WTC11 (cell line): Measurements from ENCODE around the gene NDUFV1.

Source experiments
- CTCF ChIP-seq: fragments of 200-600 bp; IDR thresholded peaks from 2 replicates; pipeline ENCODE4 v1.8.0; 2022; ENCODE audit warnings: antibody characterized with exemption
- RORB ChIP-seq: fragments of 250-450 bp; sonication (Bioruptor Pico); IDR thresholded peaks from 2 replicates; pipeline ENCODE4 v1.9.0; 2021; ENCODE audit warnings: mild to moderate bottlenecking
- TCF7 ChIP-seq: sonication (generic); formaldehyde crosslinking; IDR thresholded peaks from 2 replicates; pipeline ENCODE4 v1.8.0; 2022; ENCODE audit warnings: mild to moderate bottlenecking, low read depth, missing genetic modification reagents, moderate library complexity

DNA sequence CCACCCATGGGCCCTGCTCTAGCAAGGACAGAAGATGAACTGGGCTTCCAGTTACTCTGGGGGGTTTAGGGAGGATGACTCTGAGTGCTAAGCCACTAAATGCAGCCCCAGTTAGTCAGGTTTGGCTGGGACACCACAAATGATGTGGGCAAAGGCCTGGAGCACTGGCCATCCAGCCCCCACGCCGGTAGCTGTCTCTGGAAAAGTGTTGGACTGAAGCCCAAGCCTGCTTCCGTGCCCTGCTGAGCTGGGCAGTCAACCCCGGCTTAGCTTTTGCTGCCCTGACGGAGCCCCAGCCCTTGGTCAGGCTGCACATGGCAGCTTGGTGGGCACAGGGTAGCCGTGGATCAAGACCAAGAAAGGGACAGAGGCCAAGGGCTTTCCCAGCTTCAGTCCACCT is 28.8 kb upstream of the NDUFV1 start:
- TF ChIP-seq CTCF (no peak), RORB (no peak), TCF7 (CRISPR knock-in tag) (no peak)
